HG03571 (cell line): ENCODE results near the gene CYFIP2.
"Not testable (repeated sequence)": the region's sequence is repeated elsewhere in the genome, so short reads cannot be mapped to it uniquely, and the experiment has no call there.

Experiments used
- ATAC-seq: cut with Tn5 transposase; IDR thresholded peaks from one replicate; pipeline ENCODE4 v1.9.1; 2021; ENCODE audit not compliant: unreplicated experiment

Gene CYFIP2

DNA sequence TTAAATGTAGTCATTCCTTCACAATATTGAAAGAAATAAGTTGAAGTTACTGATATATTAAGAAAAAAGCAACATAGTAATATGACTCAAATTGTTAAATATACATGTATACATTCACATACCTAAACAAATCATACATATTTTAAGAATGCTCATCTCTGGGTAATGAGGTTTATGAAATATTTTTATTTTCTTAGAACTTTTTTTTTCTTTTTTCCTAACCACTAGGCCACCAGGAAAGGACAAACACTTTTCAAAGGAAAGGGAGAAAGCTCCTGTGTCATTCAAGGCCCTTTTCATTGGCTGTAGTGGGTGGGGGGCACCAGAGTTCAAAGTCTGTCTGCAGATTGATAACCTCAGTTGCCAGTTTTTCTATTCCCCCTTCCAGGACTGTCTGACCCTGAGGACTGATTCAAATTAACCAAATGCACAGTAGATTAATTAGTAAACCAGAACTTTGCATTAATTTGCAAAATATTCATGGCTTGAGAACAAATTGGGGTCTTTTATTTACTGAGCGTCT is 121.2 kb downstream of the CYFIP2 start:
- no peak for ATAC-seq

DNA sequence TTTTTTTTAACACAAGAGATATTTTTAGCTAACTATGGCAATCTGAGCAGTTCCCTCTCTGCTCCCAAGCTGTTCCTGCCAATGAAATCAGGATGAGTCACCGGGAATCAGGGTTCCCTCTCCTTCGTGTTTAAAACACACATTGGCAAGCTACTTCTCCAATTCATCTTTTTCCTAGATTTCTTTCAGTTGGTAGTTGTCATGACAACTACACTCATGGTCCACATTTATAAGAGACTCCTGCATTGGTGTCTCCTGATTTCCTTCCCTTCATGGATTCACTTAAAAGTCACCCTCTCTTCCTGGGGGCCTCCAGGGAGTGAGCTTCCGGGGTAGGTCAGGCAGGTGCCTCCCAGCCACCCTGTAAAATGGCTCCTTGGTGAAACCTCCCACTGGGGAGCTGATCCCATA is 121.8 kb downstream of the CYFIP2 start:
- ATAC-seq: no peak

DNA sequence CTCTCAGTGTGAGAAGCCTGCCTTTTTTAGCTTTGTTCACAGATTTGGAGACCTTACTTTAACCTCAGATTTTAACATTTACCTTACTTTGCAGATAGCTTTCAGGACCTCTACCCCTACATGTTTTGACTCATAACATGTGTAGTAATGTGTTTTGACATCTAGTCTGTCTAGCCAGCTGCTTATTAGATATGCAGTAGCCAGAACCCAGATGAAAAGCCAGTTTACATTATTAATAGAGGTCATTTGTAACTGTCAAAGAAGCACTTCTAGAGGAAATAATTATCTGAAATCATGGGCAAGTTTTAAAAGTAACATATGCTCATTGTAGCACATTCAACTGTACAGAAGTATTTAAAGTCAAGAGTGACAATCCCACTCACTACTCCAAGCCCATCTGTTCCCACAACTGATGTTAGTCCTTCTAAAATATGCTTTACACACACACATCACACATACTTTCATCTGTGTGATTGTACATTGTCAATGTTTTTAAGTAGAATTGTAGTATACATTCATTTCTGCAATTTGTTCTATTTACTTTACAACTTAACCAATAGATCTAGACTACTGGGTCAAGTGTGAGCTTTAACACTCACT is 122.3 kb downstream of the CYFIP2 start:
- no peak for ATAC-seq

DNA sequence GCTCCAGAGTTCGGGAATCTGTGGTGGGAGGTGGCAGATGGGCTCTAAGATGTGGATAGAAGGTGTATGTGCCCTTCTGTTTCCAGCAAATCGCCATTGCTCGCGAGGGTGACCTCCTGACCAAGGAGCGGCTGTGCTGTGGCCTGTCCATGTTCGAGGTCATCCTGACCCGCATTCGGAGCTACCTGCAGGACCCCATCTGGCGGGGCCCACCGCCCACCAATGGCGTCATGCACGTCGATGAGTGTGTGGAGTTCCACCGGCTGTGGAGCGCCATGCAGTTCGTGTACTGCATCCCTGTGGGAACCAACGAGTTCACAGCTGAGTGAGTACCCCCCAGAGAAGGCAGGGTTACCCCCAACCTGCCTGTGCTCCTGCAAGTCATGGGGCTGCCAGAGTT is 123.2 kb downstream of the CYFIP2 start:
- no peak for ATAC-seq

DNA sequence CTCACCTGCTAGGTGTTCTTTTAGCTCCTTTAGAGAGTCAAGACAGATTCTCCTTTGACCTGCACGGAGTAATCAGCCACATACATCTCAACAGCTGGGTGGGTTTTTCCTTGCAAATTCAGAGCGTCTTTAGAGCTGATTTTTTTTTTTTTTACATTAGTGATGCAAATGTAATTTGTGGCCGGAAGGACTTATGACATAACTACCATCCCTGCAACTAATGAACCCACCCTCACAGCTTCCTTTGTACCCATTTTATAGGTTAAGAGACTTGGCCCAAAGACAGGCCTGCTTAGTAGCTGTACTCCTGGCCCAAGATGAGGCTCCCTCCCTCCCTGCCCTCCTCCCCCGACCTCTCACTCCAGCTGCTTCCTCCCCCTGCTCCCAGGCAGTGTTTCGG is 124.2 kb downstream of the CYFIP2 start:
- ATAC-seq: no peak

DNA sequence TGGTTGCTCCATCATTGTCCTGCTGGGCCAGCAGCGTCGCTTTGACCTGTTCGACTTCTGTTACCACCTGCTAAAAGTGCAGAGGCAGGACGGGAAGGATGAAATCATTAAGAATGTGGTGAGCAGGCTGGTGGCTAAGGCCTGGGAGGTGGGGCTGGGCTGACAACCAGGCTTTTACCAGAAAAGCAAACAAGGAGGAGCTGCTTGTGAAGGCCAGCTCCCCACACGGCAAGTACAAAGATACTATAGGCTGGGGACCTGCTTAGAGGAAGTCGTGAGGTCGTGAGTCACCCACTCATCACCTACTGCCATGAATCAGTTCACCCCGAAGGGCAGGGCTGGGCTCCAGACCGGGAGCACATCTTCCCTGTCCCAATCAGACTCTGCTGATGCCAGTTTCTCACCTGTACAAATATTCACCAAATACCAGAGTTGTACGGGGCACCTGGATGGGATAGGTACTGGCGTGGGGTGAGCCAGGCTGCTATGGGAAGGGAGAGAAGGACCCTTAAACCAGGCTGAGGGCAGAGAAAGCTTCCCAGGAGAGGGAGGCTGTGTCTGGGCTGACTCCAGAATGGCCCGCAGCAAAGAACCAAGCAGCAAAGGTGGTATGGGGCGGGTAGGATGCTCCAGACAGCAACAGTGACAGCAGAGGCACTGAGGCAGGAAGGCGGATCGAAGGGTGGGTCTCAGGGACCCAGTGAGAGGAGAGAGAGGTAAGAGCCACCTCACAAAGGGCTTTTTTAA is 124.8 kb downstream of the CYFIP2 start:
- ATAC-seq: no peak

DNA sequence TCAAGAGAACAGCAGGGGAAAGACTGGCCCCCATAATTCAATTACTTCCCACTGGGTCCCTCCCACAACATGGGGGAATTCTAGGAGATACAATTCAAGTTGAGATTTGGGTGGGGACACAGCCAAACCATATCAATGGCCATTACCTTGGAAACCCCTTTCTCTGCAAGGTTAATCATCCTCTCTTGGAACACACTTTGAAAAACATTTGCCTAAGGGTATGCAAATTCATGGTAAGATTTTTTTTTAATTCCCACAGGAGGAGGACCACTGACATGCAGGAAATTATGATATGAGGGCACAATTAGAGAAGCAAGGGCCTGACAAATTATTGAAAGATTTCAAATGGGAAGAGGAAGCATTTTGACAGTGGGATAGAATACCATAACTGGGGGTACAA is 132.4 kb downstream of the CYFIP2 start:
- no peak for ATAC-seq

DNA sequence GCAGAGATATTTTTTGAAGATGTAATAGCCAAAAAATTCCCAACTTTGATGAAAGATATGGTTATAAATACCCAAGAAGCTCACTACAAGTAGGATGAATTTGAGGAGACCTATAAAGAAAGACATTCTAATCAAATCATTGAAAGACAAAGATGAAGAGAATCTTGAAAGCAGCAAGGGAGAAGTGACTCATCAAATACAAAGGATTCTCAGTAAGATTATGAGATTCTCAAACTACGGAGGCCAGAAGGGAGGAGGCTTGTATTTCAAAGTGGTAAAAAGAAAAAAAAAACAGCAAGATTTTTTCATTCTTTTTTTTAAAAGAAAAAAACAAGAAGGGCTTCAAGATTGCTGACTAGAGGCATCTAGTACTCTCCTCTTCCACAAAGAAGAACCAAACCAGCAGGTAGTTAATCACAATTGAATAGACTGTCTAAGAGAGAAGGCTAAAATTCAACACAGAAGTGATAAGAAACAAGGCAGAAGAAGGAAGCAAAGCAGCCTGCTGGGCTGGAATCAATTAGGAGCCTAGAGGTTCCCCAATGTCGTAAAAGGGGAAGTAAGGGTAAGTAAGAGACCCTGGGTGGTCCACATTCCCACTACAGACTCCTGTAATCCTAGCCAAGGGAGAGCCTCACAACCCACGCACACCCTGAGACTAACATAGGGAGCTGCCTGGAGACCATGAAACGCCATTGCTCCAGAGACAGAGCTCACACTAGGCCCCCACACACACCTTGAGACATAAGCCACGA is 135.0 kb downstream of the CYFIP2 start:
- no peak for ATAC-seq

DNA sequence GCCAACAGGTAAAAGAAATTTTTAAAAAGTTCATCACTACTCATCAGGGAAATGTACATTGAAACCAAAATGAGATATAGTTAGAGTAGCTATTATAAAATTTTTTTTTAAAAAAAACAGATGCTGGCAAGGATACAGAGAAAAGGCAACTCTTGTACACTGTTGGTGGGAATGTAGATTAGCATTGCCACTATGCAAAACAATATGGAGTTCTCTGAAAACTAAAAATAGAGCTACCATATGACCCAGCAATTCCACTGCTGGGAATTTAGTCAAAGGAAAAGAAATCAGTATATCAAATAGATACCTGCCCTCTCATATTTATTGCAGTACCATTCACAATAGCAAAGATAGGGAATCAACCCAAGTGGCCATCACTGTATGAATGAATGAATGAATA is 149.9 kb downstream of the CYFIP2 start:
- no peak for ATAC-seq

DNA sequence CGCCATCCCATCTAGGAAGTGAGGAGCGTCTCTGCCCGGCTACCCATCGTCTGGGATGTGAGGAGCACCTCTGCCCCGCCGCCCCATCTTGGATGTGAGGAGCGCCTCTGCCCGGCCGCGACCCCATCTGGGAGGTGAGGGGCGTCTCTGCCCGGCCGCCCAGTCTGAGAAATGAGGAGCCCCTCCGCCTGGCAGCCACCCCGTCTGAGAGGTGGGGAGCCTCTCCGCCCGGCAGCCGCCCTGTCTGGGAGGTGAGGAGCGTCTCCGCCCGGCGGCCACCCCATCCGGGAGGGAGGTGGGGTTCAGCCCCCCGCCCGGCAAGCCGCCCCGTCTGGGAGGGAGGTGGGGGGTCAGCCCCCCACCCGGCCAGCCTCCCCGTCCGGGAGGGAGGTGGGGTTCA is 153.6 kb downstream of the CYFIP2 start:
- ATAC-seq: not testable (repeated sequence)

DNA sequence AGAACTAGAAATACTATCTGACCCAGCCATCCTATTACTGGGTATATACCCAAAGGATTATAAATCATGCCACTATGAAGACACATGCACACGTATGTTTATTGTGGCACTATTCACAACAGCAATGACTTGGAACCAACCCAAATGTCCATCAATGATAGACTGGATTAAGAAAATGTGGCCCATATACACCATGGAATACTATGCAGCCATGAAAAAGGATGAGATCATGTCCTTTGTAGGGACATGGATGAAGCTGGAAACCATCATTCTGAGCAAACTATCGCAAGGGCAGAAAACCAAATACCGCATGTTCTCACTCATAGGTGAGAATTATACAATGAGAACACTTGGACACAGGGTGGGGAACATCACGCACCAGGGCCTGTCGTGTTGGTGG is 164.0 kb downstream of the CYFIP2 start:
- ATAC-seq: not testable (repeated sequence)

DNA sequence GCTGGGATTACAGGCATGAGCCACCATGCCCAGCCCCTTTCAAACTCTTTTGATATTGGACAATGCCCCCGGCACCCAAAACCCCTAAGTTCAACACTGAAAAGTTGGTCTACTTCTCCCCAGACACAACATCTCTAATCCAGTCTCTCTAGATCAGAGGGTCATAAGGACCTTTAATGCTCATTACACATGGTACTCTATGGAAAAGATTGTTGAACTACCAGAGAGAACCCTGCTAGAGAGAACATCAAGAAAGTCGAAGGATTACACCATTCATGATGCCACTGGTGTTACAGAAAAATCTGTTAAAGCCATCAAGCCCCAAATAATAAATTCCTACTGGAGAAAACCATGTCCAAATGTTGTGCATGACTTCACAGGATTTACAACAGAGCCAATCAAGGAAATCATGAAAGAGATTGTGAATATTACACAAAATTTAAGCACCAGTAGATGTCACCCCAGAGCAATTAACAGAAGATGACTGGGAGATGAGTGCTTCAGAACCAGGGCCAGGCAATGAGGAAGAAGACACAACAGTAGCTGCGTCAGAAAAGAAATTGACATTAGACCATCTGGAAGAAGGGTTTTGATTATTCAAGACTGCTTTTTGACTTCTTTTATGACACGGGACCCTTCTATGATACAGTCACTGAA is 165.7 kb downstream of the CYFIP2 start:
- ATAC-seq: no peak

DNA sequence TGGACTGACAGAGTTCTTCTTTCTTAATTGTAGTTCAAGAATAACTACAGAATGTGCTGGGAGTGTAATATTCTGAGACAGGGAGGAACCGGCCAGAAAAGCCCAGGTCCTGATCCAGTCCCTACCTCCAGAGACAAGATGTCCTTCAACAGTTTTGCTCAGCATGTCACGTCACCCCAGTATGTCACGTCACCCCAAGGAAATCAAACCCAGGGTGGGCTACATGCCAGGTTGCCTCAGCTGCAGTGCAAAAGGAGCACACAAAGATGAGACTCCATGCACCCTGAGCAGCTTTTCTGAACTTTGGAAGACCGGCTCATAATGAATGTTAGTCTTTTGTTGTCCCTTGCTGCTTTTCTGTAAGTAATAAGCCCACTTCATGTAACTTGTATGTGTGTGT is 168.2 kb downstream of the CYFIP2 start:
- ATAC-seq: no peak

DNA sequence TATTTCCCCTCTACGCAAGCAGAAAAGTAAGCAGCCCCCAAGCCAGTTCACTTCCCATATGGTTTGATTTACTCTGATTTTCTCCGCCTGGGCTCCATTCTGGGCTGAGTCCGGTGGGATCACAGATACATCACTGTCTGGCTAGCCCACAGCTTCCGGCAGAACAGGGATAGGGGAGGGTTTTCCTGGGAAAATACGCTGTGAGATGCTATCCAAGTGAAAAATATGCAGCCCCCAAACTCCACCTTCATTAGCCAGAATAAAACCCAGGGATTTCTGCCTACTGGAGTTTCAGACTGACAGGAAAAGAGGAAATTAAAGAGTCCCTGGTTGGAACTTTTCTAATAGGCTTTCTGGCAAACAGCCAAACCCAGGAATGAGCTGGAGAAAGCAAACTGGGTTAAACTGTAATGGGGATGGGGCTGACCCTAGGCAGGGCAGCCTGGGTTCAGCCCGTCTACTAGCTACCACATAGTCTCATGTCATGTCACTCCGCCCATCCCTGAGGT is 177.2 kb downstream of the CYFIP2 start:
- ATAC-seq: no peak

DNA sequence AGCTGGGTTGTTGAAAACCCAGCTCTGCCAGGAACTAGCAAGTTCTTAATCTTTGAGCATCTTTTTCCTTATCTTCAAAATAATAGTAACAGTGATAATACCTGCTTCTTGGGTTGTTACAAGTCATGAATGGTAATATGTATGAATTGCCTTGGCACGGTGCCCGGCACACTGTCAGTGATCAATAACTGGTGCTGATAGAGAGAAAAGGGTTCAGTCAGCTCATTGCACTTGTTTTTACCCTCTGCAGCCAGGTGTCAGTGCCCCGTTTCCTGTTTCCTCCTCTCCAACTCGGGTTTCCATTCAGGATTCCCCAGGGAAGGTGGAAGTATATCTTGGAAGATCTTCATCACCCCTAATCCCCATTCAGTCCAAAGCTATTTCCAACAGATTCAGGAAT is 178.3 kb downstream of the CYFIP2 start:
- no peak for ATAC-seq
